ENCODE measurements around the gene SP9.

GRCh38 chr2:174353004-174353403 is 18.2 kb downstream of the SP9 start:
- TF ChIP-seq, protein P1, sequence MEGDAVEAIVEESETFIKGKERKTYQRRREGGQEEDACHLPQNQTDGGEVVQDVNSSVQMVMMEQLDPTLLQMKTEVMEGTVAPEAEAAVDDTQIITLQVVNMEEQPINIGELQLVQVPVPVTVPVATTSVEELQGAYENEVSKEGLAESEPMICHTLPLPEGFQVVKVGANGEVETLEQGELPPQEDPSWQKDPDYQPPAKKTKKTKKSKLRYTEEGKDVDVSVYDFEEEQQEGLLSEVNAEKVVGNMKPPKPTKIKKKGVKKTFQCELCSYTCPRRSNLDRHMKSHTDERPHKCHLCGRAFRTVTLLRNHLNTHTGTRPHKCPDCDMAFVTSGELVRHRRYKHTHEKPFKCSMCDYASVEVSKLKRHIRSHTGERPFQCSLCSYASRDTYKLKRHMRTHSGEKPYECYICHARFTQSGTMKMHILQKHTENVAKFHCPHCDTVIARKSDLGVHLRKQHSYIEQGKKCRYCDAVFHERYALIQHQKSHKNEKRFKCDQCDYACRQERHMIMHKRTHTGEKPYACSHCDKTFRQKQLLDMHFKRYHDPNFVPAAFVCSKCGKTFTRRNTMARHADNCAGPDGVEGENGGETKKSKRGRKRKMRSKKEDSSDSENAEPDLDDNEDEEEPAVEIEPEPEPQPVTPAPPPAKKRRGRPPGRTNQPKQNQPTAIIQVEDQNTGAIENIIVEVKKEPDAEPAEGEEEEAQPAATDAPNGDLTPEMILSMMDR (IDR thresholded peaks at IDR 0.05), result no peak
- no peak for TF ChIP-seq POLR2AphosphoS5 (IDR thresholded peaks at IDR 0.05; ENCODE audit: low read depth, low read length)

All from Panc1 (cell line).